AG10803 (cell line): Measurements from ENCODE around the gene ARFGAP2.
A peak's percentile ranks its signal among the peaks of the same experiment; 100 is the strongest.

ENCODE experiments used
- DNase-seq: peaks from one replicate; pipeline ENCODE4 v3.0.0; 2010; ENCODE audit warnings: low read depth
- H3K4me3 ChIP-seq: 2 replicates; pipeline ENCODE4 v1.5.1; 2011; ENCODE audit warnings: mild to moderate bottlenecking, low read length, control low read depth
- CTCF ChIP-seq: conservative IDR thresholded peaks from 2 replicates; pipeline ENCODE4 v1.5.1; 2011; ENCODE audit warnings: mild to moderate bottlenecking, low read length, control low read depth, inconsistent platforms

ARFGAP2 gene

GRCh38 chr11:47176328-47177228, at the start of gene ARFGAP2:
ARFGAP2 (minus strand) TSS chr11:47176879; CDS start chr11:47176853, 26 bp downstream.
- no peak for TF ChIP-seq CTCF
- H3K4me3 ChIP-seq = peak within 1 kb of the TSS; percentile 98
- peak; percentile 95 for DNase-seq

GRCh38 chr11:47225552-47226400, 49.1 kb upstream of the ARFGAP2 start:
- no peak for DNase-seq
- TF ChIP-seq CTCF = no peak
- H3K4me3 ChIP-seq = no peak overlapping the region

GRCh38 chr11:47222696-47223095, 46.0 kb upstream of the ARFGAP2 start:
- no peak overlapping the region for H3K4me3 ChIP-seq
- DNase-seq = peak; percentile 32
- no peak for TF ChIP-seq CTCF

- peak; percentile 64 for DNase-seq
- no peak for TF ChIP-seq CTCF
- H3K4me3 ChIP-seq = no peak overlapping the region
Measured at GRCh38 chr11:47220401-47220821, 43.7 kb upstream of the ARFGAP2 start.

GRCh38 chr11:47216121-47216798, 39.6 kb upstream of the ARFGAP2 start:
- DNase-seq = peak; percentile 88
- peak overlapping the region; percentile 72 for H3K4me3 ChIP-seq
- TF ChIP-seq CTCF = no peak

GRCh38 chr11:47215366-47215910, 38.8 kb upstream of the ARFGAP2 start:
- H3K4me3 ChIP-seq = peak overlapping the region; percentile 72
- no peak for TF ChIP-seq CTCF
- no peak for DNase-seq
